ENCODE data around the gene ADAMTS6. TPM values are rescaled to one million over a fixed set of nuclear protein-coding genes. Genes with fewer than 3 reads are reported as not detected.

ADAMTS6 gene
- polyA plus RNA-seq, 1 experiment = 28.0 TPM

DNA sequence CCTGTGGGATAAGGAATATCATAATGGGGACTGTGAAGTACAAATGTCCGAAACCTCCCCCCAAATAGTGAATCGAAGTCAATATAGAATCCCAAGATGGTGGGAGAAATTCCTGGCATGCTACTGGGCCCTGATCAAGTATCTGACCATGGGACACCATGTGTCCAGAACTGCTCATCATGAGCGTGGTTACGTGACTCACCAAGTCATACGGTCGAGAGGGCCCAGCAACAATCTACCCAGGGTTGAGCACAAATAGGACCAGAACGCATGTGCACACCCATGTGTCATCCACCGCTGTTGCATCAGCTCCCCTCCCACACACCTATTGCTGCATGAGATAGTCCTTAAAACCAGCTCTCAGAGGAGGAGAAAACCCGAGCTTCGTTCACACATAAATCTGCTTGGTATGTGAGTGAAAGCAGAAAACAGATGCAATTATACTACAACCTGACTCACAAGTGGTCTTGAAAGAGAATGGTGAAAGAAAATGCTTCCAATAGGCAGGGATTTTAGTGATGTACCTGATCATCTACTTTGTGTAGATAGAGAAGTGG is 359.8 kb downstream of the ADAMTS6 start:
- POLR2A ChIA-PET = no interaction called here
- no peak overlapping the region for H3K4me3 ChIP-seq (ENCODE audit: low read depth, low read length)
- no peaks in the 10 kb centered on the region for H3K27me3 ChIP-seq (ENCODE audit: control insufficient read depth, insufficient read depth, low read length)
- DNase-seq (ENCODE audit: low read depth) = peak; percentile 61
- CTCF ChIA-PET = no interaction called here
- TF ChIP-seq, protein P1, sequence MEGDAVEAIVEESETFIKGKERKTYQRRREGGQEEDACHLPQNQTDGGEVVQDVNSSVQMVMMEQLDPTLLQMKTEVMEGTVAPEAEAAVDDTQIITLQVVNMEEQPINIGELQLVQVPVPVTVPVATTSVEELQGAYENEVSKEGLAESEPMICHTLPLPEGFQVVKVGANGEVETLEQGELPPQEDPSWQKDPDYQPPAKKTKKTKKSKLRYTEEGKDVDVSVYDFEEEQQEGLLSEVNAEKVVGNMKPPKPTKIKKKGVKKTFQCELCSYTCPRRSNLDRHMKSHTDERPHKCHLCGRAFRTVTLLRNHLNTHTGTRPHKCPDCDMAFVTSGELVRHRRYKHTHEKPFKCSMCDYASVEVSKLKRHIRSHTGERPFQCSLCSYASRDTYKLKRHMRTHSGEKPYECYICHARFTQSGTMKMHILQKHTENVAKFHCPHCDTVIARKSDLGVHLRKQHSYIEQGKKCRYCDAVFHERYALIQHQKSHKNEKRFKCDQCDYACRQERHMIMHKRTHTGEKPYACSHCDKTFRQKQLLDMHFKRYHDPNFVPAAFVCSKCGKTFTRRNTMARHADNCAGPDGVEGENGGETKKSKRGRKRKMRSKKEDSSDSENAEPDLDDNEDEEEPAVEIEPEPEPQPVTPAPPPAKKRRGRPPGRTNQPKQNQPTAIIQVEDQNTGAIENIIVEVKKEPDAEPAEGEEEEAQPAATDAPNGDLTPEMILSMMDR (IDR thresholded peaks at IDR 0.05; ENCODE audit: insufficient read depth, low read depth, low read length) = no peak
- H3K36me3 ChIP-seq (ENCODE audit: control insufficient read depth, insufficient read depth, low read length) = no peaks in the 10 kb centered on the region

DNA sequence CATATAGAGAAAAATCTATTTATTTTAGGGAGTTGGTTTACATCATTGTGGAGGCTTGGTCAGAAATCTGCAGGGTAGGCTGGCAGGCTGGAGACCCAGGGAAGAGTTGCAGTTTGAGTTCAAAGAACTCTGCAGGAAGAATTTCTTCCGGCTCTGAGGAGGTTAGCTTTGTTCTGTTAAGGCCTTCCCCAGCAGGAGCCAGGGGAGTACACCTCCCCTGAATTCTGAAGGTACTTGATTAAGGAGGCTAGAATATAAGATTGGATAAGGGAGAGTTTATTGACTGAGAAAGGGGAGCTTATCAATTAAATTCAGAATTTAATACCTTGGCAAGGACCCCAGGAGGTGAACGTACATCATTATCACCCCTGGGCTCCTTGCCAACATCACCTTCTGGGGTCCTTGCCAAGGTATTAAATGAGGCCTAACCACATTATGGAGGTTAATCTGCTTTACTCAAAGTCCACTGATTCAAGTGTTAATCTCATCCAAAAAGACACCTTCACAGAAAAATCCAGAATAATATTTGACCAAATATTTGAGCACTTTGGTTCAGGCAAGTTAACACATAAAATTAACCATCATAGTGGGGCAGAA is 361.3 kb downstream of the ADAMTS6 start:
- no peaks in the 10 kb centered on the region for H3K27me3 ChIP-seq (ENCODE audit: control insufficient read depth, insufficient read depth, low read length)
- H3K4me3 ChIP-seq (ENCODE audit: low read depth, low read length) = no peak overlapping the region
- ChIA-PET CTCF (no interaction called here), POLR2A (no interaction called here)
- DNase-seq (ENCODE audit: low read depth) = no peak
- TF ChIP-seq, protein P1 (IDR thresholded peaks at IDR 0.05; ENCODE audit: insufficient read depth, low read depth, low read length) = no peak
- no peaks in the 10 kb centered on the region for H3K36me3 ChIP-seq (ENCODE audit: control insufficient read depth, insufficient read depth, low read length)

DNA sequence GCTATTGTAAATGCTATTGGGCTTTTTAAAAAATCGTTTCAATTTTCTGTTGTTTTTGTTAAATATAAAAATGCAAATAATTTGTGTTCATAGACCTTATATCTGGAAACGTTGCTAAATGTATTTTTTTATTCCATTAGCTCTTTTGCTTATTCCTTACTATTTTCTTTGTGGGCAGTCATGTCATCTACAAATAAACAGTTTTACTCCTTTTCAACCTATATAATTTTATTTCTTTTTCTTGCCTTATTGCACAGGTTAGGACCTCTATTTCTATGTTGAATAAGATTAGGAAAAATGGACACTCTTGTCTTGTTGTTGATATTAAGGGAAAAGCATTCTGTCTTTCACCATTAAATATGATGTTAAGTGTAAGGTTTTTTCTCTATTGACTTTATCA is 364.2 kb downstream of the ADAMTS6 start:
- DNase-seq (ENCODE audit: low read depth) = no peak
- H3K36me3 ChIP-seq (ENCODE audit: control insufficient read depth, insufficient read depth, low read length) = no peaks in the 10 kb centered on the region
- H3K27me3 ChIP-seq (ENCODE audit: control insufficient read depth, insufficient read depth, low read length) = no peaks in the 10 kb centered on the region
- TF ChIP-seq, protein P1 (IDR thresholded peaks at IDR 0.05; ENCODE audit: insufficient read depth, low read depth, low read length) = no peak
- POLR2A ChIA-PET = no interaction called here
- no peak overlapping the region for H3K4me3 ChIP-seq (ENCODE audit: low read depth, low read length)
- CTCF ChIA-PET = no interaction called here

DNA sequence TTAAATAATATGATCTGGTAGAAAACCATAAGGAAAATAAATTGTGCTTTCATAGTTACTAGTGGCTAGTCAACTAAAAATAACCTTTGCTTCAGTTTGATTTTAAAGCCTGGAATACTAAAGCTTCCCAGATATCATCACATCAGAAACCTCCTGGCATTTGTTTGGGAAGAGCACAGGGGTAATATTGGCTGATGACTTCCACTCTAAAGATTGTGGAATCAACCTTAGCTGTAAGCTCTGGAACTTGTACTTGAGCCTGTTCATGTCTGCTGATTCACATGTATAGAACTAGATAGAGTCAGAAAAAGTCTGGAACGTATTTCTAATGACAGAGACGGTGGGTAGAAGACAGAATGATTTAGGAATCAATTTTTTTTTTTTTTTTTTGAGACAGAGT is 367.9 kb downstream of the ADAMTS6 start:
- H3K36me3 ChIP-seq (ENCODE audit: control insufficient read depth, insufficient read depth, low read length) = no peaks in the 10 kb centered on the region
- DNase-seq (ENCODE audit: low read depth) = no peak
- ChIA-PET POLR2A (no interaction called here), CTCF (interaction anchor here (1.6 kb wide), 1 partner anchor 7 kb away, joined by 4 read pairs; no protein-coding TSS in a partner anchor)
- TF ChIP-seq, protein P1 (IDR thresholded peaks at IDR 0.05; ENCODE audit: insufficient read depth, low read depth, low read length) = no peak
- no peaks in the 10 kb centered on the region for H3K27me3 ChIP-seq (ENCODE audit: control insufficient read depth, insufficient read depth, low read length)
- H3K4me3 ChIP-seq (ENCODE audit: low read depth, low read length) = no peak overlapping the region

DNA sequence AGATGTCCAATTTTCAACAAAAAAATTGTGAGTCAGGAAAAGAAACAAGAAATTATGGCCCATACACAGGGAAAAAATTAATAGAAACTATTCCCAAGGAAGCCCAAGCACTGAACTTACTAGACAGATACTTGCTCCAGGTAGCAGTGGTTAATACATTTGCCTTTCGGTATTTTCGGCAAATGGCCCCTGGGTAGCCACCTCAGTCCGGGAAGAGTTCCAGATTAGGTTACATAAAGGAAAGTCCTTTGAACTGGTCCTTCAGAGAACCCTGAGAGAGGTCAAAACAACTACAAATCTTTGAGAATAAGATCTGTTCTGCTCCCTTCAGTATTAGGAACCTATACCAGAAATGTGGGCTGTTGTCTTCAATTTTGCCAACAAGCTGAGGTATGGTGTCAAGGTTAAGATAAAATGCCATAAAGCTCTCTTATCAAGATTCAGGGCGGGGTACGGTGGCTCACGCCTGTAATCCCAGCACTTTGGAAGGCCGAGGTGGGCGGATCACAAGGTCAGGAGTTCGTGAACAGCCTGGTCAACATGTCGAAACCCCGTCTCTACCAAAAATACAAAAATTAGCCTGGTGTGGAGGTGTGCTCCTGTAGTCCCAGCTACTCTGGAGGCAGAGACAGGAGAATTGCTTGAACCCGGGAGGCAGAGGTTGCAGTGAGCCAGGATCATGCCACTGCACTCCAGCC is 369.6 kb downstream of the ADAMTS6 start:
- ChIA-PET CTCF (interaction anchor here (0.7 to 1.1 kb wide), 2 partner anchors 9 to 52 kb away, joined by 3 to 5 read pairs; no protein-coding TSS in a partner anchor), POLR2A (no interaction called here)
- TF ChIP-seq, protein P1 (IDR thresholded peaks at IDR 0.05; ENCODE audit: insufficient read depth, low read depth, low read length) = no peak
- H3K27me3 ChIP-seq (ENCODE audit: control insufficient read depth, insufficient read depth, low read length) = no peaks in the 10 kb centered on the region
- H3K4me3 ChIP-seq (ENCODE audit: low read depth, low read length) = no peak overlapping the region
- DNase-seq (ENCODE audit: low read depth) = no peak
- no peaks in the 10 kb centered on the region for H3K36me3 ChIP-seq (ENCODE audit: control insufficient read depth, insufficient read depth, low read length)

Data from BJ (cell line).